Body of pancreas (tissue), 4 donors: Measurements from ENCODE around the gene KIF1B. TPM values are rescaled to one million over a fixed set of nuclear protein-coding genes. Genes with fewer than 3 reads are reported as not detected.

Experiments used
- ATAC-seq: fragments of 150-250 bp; one replicate; pipeline ENCODE4 v1.9.1; 2016
- DNase-seq, 4 donors: peaks; one replicate each; pipeline ENCODE4 v3.0.0-alpha.2; 2019
- H3K27ac ChIP-seq, 4 donors: fragments of 200-600 bp; sonication (generic); 1 replicate in 3 of 4; 2 replicates in 1 of 4; pipeline versions ENCODE4 v1.5.1 to v1.6.1; 2016 to 2019; ENCODE audit warnings: mild to moderate bottlenecking in 1 of 4, mixed read lengths in 1 of 4, moderate library complexity in 1 of 4
- H3K27me3 ChIP-seq, 2 donors: fragments of 200-600 bp; sonication (generic); one replicate each; pipeline ENCODE4 v1.6.0; 2016; ENCODE audit warnings: mild to moderate bottlenecking in 1 of 2
- H3K36me3 ChIP-seq, 2 donors: fragments of 200-600 bp; sonication (generic); replicated peaks in 1 of 2; 2 replicates each; pipeline ENCODE4 v1.5.1; 2016; ENCODE audit warnings: low read depth in 2 of 2; ENCODE audit not compliant: insufficient read depth in 1 of 2
- H3K4me1 ChIP-seq: fragments of 200-600 bp; sonication (generic); one replicate; pipeline ENCODE4 v1.6.0; 2016
- H3K4me3 ChIP-seq, 2 donors: fragments of 200-600 bp; sonication (generic); 1 replicate in 1 of 2; 2 replicates in 1 of 2; pipeline ENCODE4 v1.5.1; 2016 to 2019
- H3K9me3 ChIP-seq, 3 donors: fragments of 200-600 bp; sonication (generic); 1 replicate in 2 of 3; 2 replicates in 1 of 3; pipeline ENCODE4 v1.5.1; 2016
- CTCF ChIP-seq, 7 experiments: fragments of 450-650 bp in 4 of 7; fragments of 200-600 bp in 3 of 7; sonication (generic) in 3 of 7; IDR thresholded peaks; one replicate each; pipeline ENCODE4 v1.5.1; 2016 to 2019; ENCODE audit warnings: antibody characterized with exemption in 7 of 7
- POLR2A ChIP-seq, 3 donors: fragments of 450-650 bp; IDR thresholded peaks; one replicate each; pipeline ENCODE4 v1.6.1; 2016; ENCODE audit warnings: antibody characterized with exemption in 3 of 3, mild to moderate bottlenecking in 2 of 3
- WGBS, 2 donors: methylation state at CpG; one replicate each; pipeline ENCODE4 v1.1.5; 2017; 5-methylcytosine and 5-hydroxymethylcytosine counted together
- intact Hi-C: fragments of 100-400 bp; cut with DNase I; formaldehyde crosslinking; loops from one replicate; pipeline ENCODE4 v1.15.1; 2023
- microRNA counts, 2 donors: library from miRNA; unstranded; fragments of <30 nt; microRNA quantifications; one replicate each; lab custom pipeline; 2017
- microRNA-seq, 2 donors: library from miRNA; unstranded; fragments of <30 nt; microRNA quantifications; one replicate each; pipeline ENCODE4, GENCODE V29; 2016; ENCODE audit warnings: borderline number of aligned reads in 2 of 2, borderline replicate concordance in 2 of 2
- small RNA-seq: library from RNA; depleted of rRNA; stranded (forward); fragments of <200 nt; gene quantifications from one replicate; pipeline ENCODE3, GENCODE V24; 2016
- total RNA-seq, 2 donors: library from RNA; depleted of rRNA; stranded (reverse); fragments of >200 nt; gene quantifications; one replicate each; pipeline ENCODE4 v1.1.0, GENCODE V29; 2016

KIF1B gene
- total RNA-seq, 2 donors from 2014 or later: 39.2 to 46.8 TPM

GRCh38 chr1:10428984-10429383 lies 218.6 kb downstream of the KIF1B start:
- no peak overlapping the region for H3K4me3 ChIP-seq
- TF ChIP-seq POLR2A (IDR thresholded peaks at IDR 0.05): no peak
- no peak for TF ChIP-seq CTCF (IDR thresholded peaks at IDR 0.05)
- 46 to 59% methylated on average over 3 to 5 of the region's 5 CpGs for WGBS, 2 donors
- peaks cover 24% of the 10 kb centered on the region for H3K4me1 ChIP-seq
- no peaks in the 10 kb centered on the region for H3K9me3 ChIP-seq
- DNase-seq (no peak), ATAC-seq (no peak)
- no peaks in the 10 kb centered on the region for H3K27me3 ChIP-seq
- H3K36me3 ChIP-seq: no peaks in the 10 kb centered on the region
- intact Hi-C loops: loop anchor here (10.0 kb wide), 1 partner anchor 554 kb away; no protein-coding TSS in a partner anchor
- no peak overlapping the region for H3K27ac ChIP-seq

DNA sequence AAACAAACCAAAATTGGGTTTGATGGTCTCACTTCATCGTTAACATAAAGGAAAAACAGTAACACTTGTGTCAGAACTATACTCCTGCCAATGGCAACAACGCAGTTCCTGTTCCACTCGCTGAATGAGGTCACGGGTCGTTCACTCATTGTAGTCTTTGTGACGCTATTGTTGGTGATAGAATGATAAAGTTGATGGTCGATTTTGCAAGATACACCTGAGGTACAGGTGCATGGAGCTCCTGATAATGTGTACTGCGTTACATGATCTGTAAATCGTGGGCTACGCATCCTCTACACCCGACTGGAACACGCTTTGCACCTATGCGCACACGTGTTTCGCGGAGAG lies 219.5 kb downstream of the KIF1B start:
- 4 to 12% methylated on average over 11 to 16 of the region's 16 CpGs for WGBS, 2 donors
- TF ChIP-seq CTCF (IDR thresholded peaks at IDR 0.05) (no peak), POLR2A (IDR thresholded peaks at IDR 0.05) (no peak)
- Histone ChIP-seq H3K9me3 (no peaks in the 10 kb centered on the region), H3K4me3 (peak overlapping the region in 1 of 2 donors; percentile 18), H3K27ac (peak overlapping the region in 3 of 4 donors; percentile 23 to 74 (median 61)), H3K4me1 (peaks cover 24% of the 10 kb centered on the region), H3K27me3 (no peaks in the 10 kb centered on the region), H3K36me3 (no peaks in the 10 kb centered on the region)
- ATAC-seq (no peak), DNase-seq (peak in 2 of 4 donors; percentile 7 to 25)
- intact Hi-C loops: loop anchor here (10.0 kb wide), 1 partner anchor 555 kb away; no protein-coding TSS in a partner anchor

DNA sequence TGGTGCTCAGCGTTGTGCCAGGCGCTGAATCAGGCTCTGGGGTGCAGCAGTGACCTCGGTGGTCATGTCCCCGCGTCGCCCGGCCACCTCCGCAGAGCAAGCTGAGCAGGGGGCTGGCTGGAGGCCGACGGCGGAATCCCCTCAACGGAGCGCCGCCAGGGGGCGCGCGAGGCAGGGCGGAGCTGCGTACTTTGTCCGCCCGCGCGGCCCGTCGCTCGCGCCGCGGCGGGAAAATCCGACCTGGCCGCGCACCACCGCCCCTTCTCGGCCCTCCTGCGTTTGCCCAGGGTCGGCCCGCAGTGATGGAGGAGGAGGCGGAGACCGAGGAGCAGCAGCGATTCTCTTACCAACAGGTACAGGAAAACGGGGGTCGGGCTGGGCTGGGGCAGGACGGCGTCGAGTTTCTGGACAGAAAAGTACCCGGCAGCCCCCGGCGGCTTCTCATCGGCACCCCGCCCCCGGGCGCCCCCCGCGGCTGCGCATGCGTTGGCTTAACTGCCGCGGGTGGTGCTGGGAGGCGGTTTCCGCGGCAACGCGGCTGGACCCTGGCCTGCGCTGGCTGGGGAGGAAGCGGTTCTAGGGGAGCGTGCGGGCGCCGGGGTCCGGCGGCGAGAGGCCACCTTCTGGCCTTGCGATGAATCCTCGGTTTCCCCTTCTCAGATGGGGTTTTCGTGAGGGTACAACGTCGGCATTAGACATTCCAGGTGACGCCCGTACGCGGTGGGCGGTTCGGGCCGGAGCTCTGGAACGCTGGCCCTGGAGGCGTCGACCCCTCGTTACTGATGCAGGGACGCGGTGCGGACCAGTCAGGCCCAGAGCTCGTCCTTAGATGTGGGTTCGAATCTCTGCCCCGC lies 220.1 kb downstream of the KIF1B start, which contains the start of gene CENPS:
CENPS (plus strand) TSS at position 218 of the 854 bp plus-strand sequence; CDS start at position 303, 85 bp downstream.
- H3K27ac ChIP-seq: peak within 1 kb of the TSS; percentile 23 to 74 (median 46)
- intact Hi-C loops: no loop called here
- WGBS, 2 donors: 0 to 1% methylated on average over 21 to 94 of the region's 95 CpGs

More for the DNA sequence above, 220.1 kb downstream of the KIF1B start, which contains the start of gene CENPS:
- peak within 1 kb of the TSS; percentile 18 to 96 for H3K4me3 ChIP-seq
- TF ChIP-seq CTCF (IDR thresholded peaks at IDR 0.05): peak; percentile 93 to 99 (median 95)
- TF ChIP-seq POLR2A (IDR thresholded peaks at IDR 0.05): peak in 2 of 3 donors; percentile 54 to 63
- DNase-seq (peak; percentile 90 to 94 (median 92)), ATAC-seq (peak; percentile 94)
- H3K9me3 ChIP-seq: no peaks in the 10 kb centered on the region
- H3K4me1 ChIP-seq: peaks cover 24% of the 10 kb centered on the region
- no peaks in the 10 kb centered on the region for H3K36me3 ChIP-seq
- H3K27me3 ChIP-seq: no peaks in the 10 kb centered on the region

MicroRNAs encoded within 50 kb of the gene (microRNA counts, 767-probe panel; counts per million panel counts)
- microRNA hsa-miR-1273d (lab: Ali Mortazavi, UCI): 0 to 736 counts per million in 2 donors

Small RNAs within 50 kb of the gene (microRNA-seq; reads per million reads assigned to microRNA genes)
- gene MIR1273D: 0 reads per million in 2 donors

Small RNAs within 50 kb of the gene (small RNA-seq; reads per million reads assigned to genes)
- gene MIR1273D (not detected), gene RNU6-37P (not detected), gene RNU6-828P (not detected)

Other genes with a start within 250 kb of the KIF1B start
- gene RBP7, start 213.3 kb upstream of the KIF1B start, total RNA-seq: 10 to 100 TPM in 1 of 2 donors, 1 to 10 TPM in 1; 7.5 to 46.8 TPM
- 10 to 100 TPM; 43.8 to 57.0 TPM for gene UBE4B, start 177.6 kb upstream of the KIF1B start, total RNA-seq
- gene PGD, start 188.5 kb downstream of the KIF1B start, total RNA-seq: 10 to 100 TPM; 46.7 to 61.3 TPM
- gene CENPS, start 219.9 kb downstream of the KIF1B start, total RNA-seq: 10 to 100 TPM in 1 of 2 donors, 1 to 10 TPM in 1; 8.2 to 11.4 TPM
- gene CORT, start 239.5 kb downstream of the KIF1B start, total RNA-seq: not detected